IPS-18c (cell line): ENCODE measurements around the gene KLK11.
"Not testable (repeated sequence)": the region's sequence is repeated elsewhere in the genome, so short reads cannot be mapped to it uniquely, and the experiment has no call there.

ENCODE experiments used
- H3K4me3 ChIP-seq: 2 replicates; pipeline ENCODE4 v1.7.0; 2013; ENCODE audit warnings: low read depth, mild to moderate bottlenecking, low read length, moderate library complexity; ENCODE audit not compliant: insufficient read depth
- H3K9me3 ChIP-seq: one replicate; pipeline ENCODE4 v1.6.1; 2013; ENCODE audit warnings: mild to moderate bottlenecking, low read length, moderate library complexity; ENCODE audit not compliant: control insufficient read depth, insufficient read depth

The KLK11 gene

GRCh38 chr19:50992666-50993035 lies 33.8 kb downstream of the KLK11 start:
- H3K4me3 ChIP-seq, result no peak overlapping the region
- H3K9me3 ChIP-seq, result no peaks in the 10 kb centered on the region

- not testable (repeated sequence) for H3K9me3 ChIP-seq, H3K4me3 ChIP-seq
Observed at GRCh38 chr19:50984416-50984815, 42.0 kb downstream of the KLK11 start.

- H3K9me3 ChIP-seq, result peaks cover 4% of the 10 kb centered on the region
- H3K4me3 ChIP-seq, result peak within 1 kb of the TSS; percentile 40; the same call in 1 of the 2 replicates
Observed at GRCh38 chr19:50983625-50984292, 42.7 kb downstream of the KLK11 start, which contains the start of gene KLK7. KLK7 (minus strand) TSS chr19:50983917; CDS start chr19:50982399, 1,518 bp downstream.

DNA sequence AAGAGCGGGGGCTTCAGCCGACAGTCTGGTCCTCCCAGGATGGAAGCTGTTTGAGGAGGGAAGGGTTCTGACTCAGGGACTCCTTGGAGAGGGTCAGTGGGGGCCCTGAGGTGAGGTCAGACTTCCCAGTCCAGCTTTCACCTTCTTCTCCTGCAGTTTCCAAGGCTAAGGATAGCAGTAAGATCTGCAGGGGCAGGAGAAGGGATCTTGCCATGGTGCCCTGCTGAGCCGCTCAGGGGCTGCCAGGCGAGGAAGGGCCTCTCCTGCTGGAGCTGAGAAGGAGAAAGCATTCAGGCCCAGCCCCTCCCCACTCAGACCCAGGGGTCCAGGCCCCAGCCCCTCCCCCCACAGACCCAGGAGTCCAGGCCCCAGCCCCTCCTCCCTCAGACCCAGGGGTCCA lies 44.2 kb downstream of the KLK11 start:
- Histone ChIP-seq H3K9me3 (peaks cover 4% of the 10 kb centered on the region), H3K4me3 (no peak overlapping the region)

DNA sequence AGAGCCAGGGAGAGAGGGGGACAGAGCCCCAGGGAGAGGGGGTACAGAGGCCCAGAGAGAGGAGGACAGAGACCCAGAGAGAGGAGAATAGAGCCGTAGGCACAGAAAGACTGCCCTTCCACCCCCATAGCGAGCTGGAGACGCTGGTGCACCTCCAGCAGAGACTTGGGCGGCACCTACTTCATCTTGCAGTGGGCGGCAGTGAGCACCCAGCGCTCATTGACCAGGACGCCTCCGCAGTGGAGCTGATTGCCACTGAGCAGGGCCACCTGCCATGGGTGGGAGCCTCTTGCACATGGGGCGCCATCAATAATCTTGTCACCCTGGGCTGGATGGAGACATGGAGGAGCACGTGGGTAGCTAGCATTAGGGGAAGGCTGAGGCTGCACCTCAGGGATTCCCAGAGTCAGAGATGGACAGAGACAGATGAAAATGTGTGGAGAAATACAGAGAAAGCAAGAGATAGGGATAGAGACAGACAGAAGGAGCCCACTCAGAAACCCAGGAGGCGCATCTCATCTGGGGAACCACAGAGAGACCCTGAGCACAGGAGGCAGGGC lies 44.7 kb downstream of the KLK11 start:
- H3K9me3 ChIP-seq, result peaks cover 4% of the 10 kb centered on the region

GRCh38 chr19:50980208-50980607 lies 46.2 kb downstream of the KLK11 start:
- H3K9me3 ChIP-seq, result peaks cover 4% of the 10 kb centered on the region
- H3K4me3 ChIP-seq, result no peak overlapping the region

More for the DNA sequence above, 44.7 kb downstream of the KLK11 start:
- no peak overlapping the region for H3K4me3 ChIP-seq

GRCh38 chr19:50979758-50980157 lies 46.7 kb downstream of the KLK11 start:
- Histone ChIP-seq H3K4me3 (no peak overlapping the region), H3K9me3 (peaks cover 4% of the 10 kb centered on the region)

- Histone ChIP-seq H3K4me3 (no peak overlapping the region), H3K9me3 (peaks cover 4% of the 10 kb centered on the region)
Observed at GRCh38 chr19:50978772-50979390, 47.5 kb downstream of the KLK11 start.

- peaks cover 4% of the 10 kb centered on the region for H3K9me3 ChIP-seq
- H3K4me3 ChIP-seq, result no peak overlapping the region
Observed at GRCh38 chr19:50977626-50978025, 48.8 kb downstream of the KLK11 start.

DNA sequence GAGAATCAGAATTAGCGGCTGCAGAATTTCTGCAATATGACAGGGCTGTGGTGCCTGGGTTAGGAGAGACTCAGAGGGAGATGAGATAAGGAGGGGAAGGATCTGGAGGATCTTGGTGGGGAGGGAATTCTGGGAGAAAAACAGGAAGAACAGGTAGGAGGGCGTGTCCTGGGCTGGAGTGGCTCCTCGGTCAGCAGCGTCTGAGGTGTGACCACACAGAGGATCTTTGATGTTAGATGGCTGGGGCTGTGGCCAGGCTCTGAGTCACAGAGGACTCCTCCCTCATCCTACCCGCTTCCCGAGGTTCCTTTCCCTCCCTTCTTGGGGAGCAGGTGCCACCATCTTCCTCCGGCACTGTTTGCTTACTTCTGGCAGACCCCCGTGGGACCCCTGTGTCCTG lies 50.6 kb downstream of the KLK11 start:
- Histone ChIP-seq H3K9me3 (peaks cover 6% of the 10 kb centered on the region), H3K4me3 (no peak overlapping the region)

GRCh38 chr19:50974702-50975556 lies 51.5 kb downstream of the KLK11 start:
- Histone ChIP-seq H3K9me3 (peaks cover 4% of the 10 kb centered on the region), H3K4me3 (no peak overlapping the region)

DNA sequence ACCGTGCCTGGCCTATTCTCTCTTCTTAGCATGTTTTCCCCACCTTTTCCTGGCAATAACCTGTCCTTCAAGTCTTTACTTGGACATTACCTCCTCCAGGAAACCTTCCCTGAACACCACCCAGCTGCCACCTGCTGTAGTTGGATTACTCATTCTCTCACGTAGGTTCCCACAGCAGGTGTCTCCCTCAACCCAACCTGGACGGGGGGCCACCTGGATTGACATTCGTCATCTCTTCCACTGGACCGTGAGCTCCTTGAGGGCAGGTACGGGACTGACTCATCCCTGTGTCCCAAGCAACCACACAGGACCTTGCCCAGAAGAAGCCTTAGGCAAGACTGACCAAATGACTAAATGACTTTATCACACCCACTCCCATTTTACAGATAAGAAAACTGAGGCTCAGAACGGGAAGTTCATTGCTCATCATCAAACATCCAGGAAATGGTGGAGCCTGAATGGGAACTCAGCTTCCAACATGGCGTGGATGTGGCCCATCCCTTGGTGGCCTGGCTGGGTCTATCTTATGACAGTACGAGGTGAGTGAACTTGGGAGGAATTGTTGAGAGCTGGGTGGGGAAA lies 53.5 kb downstream of the KLK11 start:
- H3K9me3 ChIP-seq, result peaks cover 2% of the 10 kb centered on the region
- H3K4me3 ChIP-seq, result no peak overlapping the region; the same call in 1 of the 2 replicates
